Inferior parietal cortex (tissue), 1 donor: ENCODE data around the gene SLC27A1.
"Not testable (repeated sequence)": the region's sequence is repeated elsewhere in the genome, so short reads cannot be mapped to it uniquely, and the experiment has no call there.

Experiments used
- DNase-seq: peaks from one replicate; pipeline ENCODE4 v3.0.0-alpha.2; 2016; ENCODE audit errors: extremely low spot score

SLC27A1 gene

DNA sequence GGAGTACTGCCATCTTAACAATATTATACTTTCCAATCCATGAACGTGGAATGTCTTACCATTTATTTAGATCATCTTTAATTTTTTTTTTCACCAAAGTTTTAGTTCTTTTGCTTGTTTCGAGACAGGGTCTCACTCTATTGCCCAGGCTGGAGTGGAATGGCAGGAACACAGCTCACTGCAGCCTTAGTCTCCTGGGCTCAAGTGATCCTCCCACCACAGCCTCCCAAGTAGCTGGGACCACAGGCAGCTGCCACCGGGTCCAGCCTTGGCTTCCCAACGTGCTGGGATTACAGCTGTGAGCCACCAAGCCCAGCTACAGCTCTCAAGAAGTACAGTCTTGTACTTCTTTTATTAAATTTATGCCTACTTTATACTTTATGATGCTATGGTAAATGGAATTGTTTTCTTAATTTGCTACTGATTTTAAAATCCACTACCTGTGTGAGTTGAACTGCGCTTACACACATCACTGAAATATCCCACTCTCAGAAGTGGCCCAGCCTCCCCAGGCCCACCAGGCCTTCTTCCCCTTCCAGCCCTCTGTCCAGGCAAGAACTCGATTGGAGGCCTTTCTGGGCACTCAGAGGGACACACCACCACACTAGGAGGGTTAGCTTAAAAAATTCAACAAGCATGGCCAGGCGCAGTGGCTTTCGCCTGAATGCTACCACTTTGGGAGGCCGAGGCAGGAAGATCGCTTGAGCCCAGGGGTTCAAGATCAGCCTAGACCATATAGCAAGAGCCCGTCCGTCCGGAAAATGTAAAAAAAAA is 40.1 kb downstream of the SLC27A1 start:
- DNase-seq: no peak

DNA sequence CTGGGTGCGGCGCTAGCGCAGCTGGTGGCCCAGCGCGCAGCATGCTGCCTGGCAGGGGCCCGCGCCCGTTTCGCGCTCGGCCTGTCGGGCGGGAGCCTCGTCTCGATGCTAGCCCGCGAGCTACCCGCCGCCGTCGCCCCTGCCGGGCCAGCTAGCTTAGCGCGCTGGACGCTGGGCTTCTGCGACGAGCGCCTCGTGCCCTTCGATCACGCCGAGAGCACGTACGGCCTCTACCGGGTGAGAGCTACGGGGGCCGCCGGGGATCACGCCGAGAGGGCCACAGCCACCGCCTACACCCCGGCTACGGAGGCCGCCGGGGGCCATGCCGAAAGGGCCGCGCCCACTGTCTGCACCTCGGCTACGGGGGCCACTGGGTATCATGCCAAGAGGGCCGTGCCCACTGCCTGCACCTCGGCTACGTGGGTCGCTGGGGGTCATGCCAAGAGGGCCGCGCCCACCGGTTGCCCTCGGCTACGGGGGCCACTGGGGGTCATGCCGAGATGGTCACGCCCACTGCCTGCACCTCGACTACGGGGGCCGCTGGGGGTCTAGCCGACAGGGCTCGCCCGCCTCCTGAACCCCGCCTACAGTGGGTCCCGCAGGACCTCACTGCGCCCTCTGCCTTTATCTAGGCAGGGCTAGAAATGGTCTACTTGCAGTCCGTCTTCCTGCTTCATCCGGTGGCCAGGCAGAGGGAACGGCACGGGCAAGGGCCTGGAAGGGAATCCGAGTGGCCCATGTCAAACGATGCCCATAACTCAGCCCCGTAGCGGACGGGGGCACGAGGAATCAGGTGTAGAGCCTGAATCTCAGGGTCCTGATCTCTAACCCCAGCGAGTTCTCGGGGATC is 41.6 kb downstream of the SLC27A1 start:
- DNase-seq: peak; percentile 76

DNA sequence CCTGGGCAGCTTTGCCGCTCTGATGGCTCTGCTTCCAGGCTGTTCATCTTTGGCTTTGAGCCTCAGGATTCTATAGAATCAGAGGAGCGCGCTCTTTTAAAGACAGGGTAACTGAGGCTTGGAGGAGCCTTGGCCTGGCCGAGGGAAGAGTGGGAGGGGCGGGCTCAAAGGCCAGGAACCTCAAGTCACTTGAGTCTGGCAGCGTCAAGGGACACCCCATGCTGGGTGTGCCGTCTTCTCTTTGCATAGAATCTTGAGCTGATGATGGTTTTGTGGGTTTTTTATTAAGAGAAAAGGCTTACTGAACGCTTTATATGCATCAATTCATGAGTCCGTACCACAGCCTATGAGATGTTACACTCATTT is 42.2 kb downstream of the SLC27A1 start:
- no peak for DNase-seq

DNA sequence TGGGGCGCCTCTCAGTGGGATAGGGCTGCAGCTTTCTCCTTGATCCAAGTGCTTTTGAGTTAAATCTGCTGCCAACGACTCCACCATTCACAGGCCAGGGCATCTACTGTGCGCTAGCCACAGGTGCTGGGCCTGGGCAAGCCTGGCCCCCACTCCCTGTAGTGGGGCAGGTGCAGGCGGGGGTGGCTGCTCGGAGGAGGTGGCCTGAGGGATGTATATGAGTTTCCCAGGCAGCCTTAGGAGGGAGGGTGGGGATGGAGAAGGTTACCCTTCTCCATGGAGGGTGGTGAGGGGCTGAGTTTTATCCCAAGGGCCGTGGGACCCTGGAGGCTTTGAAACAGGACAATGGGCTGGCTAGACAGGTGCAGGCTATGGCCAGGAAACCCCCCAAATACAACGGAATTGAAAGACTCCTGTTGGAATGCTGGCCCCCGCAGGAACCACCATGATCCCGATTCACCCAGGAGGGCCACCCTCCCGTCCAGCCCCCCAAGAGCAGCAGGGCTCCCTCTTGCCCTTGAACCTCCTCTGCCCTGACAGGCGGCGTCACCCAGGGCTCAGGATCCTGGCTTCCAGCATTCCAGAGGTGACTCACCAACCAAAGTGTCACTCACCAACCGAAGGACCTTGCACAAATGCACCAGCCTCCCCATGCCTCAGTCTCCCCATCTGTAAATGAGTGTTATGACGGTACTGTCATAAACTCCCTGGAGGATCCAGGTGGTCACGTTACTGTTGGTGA is 45.3 kb downstream of the SLC27A1 start:
- no peak for DNase-seq

DNA sequence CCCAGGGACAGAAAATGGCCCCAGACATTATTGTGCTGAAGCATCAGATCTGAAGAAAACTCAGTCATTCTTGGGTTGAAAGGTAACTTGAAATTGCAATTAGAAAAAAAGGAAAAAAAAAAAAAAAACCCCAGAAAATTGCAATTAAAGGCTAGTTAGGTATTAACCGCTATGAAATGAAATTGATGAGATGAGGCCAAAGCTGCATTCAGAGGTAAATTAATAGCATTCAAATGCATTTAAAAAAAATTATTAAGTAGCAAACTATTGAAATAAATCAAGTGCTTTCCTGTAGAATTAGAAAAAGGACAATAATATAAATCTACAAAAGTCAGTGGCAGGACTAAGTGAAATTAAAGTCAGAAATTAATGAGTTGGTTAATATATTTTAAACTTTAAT is 47.6 kb downstream of the SLC27A1 start:
- DNase-seq: no peak

DNA sequence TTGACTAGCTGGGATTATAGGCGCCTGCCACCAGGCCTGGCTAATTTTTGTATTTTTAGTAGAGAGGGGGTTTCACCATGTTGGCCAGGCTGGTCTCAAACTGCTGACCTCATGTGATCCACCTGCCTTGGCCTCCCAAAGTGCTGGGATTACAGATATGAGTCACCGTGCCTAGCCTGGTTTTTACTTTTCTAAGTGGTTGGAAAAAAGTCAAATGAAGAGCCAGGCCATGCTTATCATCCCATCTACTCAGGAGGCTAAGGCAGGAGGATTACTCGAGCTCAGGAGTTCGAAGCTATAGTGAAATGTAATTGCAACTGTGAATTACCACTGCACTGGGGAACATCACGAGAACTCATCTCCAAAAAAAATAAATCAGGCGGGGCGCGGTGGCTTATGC is 48.3 kb downstream of the SLC27A1 start:
- not testable (repeated sequence) for DNase-seq

DNA sequence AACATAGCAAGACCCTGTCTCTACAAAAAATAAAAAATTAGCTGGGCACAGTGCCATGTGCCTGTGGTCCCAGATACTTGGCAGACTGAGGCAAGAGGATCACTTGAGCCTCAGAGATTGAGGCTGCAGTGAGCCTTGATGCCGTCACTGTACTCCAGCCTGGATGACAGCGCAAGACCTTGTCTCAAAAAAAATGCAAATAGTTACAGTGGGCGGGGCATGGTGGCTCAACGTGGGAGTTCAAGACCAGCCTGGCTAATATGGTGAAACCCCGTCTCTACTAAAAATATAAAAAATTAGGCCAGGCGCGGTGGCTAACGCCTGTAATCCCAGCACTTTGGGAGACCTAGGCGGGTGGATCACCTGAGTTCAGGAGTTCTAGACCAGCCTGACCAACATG is 49.6 kb downstream of the SLC27A1 start:
- DNase-seq: no peak

DNA sequence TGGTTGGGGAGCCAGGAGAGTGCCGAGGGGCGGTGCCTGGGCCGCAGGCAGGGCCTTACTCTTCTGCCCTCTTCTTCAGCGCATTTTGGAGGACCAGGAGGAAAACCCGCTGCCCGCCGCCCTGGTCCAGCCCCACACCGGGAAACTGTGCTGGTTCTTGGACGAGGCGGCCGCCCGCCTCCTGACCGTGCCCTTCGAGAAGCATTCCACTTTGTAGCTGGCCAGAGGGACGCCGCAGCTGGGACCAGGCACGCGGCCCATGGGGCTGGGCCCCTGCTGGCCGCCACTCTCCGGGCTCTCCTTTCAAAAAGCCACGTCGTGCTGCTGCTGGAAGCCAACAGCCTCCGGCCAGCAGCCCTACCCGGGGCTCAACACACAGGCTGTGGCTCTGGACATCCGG is 50.5 kb downstream of the SLC27A1 start:
- no peak for DNase-seq

DNA sequence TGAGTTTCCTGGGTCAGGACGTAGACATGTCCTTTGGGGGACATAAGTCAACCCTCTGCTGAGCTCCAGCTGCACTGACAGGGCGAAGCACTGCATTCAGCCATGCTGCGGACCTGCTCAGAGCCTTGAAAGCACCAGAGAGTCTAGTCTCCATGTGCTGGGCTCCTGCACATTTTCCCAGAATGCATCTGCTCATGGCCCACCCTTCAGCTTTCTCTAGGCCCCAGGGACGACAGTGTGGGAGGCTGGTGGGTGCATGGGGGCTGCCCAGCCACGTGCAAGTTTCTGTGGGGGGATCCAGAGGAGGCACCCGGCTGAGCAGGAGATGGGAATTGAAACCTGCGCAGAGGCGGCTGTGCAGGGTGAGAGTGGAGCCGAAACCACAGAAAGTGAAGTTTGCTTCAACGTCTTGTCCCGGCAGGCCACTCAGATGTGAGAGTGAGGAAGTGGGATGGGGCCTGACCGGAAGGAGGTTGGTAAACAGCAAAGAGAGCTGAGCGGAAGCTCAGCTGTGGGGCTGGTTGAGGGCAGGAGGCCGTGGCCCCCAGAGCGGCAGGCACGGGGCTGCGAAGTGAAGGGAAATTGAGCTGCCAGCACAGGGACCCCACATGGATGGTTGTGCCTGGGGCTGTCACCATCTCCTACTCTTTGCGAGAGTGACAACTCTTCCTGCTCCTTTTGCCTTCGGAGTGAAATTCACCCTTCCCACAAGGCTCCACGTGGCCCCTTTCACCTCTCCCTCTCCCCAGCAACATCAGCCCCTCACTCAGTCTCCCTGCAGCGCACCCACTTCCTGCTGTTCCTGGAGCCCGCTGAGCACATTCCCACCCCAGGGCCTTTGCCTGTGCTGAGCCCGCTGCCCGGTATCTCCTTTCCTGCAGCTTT is 52.9 kb downstream of the SLC27A1 start:
- no peak for DNase-seq

DNA sequence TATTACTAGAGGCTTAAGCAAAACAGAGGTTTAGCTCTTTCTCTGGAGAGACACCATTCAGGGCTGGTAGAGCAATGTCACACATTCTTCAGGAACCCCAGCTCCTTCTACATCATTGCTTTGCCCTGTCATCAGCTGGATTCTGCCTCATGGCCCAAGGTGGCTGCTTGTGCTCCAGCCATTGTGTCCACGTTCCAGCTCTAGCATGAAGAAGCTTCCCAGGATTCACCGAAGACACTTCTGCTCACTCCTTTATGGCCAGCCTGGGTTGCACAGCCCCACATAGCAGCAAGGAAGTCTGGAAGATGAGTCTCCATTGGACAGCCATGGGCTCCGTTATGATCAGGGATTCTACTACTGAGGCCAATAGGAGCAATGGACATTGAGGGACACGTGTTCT is 54.3 kb downstream of the SLC27A1 start:
- DNase-seq: no peak

DNA sequence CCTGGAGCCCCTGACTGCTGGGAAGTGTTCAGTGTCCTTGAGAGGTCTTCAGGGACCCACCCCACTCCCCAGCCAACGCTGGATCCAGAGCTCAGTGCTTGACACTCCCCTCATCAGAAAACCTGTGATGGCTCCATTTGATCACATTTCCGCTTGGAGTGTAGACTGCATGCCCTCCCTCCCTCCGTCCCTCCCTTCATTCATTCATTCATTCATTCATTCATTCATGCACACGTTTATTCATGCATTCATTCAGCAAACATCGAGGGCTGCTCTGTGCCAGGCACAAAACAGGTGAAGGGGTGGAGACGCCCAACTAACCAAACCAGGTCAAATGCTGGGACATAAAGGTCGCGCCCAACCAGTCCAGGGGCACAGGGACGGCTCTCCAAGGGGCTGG is 54.8 kb downstream of the SLC27A1 start:
- DNase-seq: no peak

DNA sequence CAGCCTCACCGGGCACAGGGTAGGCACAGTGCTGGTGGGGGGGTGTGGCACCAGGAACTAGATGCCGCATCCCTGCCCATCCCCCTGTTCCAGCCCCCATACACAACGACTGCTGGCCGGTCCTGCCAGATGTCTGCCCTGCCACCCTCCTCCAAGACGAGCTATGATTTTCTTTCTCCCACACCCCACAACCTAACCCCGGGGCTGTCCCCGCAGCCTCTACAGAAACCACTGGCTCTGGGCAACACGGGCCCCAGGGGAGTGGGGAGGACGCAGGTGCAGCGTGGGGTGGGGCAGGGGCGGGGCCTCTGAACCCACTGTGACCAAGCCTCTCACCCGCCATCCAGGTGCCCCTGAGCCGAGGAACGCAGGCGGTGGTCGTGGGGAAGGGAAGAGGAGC is 56.6 kb downstream of the SLC27A1 start:
- no peak for DNase-seq

DNA sequence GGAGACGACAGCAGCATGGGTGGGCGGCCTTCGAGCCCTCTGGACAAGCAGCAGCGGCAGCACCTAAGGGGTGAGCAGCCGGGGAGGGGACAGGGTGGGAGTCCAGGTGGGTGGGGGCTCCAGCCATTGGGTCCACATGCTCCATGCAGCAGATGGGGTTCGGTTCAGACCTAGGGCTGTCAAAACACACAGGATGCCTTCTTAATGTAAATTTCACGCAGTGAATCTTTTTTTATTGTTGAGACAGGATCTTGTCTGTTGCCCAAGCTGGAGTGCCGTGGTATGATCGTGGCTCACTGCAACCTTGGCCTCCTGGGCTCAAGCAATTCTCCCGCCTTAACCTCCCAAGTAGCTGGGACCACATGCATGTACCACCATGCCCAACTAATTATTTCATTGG is 57.0 kb downstream of the SLC27A1 start:
- DNase-seq: no peak

DNA sequence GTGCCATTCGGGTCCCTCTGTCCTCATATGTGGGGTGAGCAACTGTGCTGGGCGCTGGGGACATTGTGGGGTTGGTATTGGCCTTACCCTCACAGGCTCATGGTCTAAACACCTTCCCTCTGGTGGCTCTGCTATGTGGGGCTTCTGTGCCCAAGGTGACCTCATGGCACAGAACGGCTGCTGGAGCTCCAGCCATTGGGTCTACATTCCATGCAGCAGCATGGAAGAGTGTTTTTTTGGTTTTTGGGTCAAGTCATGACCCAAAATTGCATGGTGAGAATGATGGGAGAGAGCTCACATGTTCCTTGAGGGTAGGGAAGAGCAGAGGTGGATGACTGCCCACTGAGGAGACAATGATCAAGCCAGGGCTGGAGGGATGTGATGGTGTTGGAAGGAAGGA is 58.3 kb downstream of the SLC27A1 start:
- DNase-seq: no peak

DNA sequence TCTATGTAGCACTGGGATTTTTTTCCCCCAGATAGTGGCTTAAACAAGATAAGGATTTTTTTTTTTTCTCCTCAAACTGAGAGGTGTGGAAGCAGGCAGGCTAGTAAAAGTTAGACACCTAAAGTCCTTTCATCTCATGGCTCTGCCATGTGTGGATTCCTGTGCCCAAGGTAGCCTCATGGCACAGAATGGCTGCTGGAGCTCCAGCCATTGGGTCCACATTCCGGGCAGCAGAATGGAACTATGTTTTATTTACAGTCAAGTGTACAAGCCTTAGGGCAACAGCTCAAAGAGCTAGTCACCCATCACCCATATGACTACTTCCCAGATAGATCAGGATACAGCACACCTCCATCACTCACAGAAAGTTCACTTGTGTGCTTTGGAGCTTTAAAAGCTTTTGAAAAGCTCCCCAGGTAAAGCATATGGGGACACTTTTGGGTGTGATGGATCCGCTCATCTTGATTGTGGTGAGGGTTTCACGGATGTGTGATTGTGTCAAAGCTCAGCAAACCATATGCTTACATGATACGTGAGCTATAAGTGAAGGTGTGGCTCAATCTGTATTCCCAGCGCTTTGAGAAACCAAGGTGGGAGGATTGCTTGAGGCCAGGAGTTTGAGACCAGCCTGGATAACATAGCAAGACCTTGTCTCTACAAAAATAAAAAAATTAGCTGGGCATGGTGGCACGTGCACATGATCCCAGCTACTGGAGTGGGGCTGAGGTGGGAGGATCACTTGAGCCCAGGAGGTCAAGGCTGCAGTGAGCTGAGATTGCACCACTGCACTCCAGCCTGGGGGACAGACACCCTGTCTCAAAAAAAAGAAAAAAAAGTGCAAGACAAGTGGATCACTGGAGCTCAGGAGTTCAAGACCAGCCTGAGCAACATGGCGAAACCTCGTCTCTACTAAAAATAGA is 59.2 kb downstream of the SLC27A1 start:
- DNase-seq: no peak

DNA sequence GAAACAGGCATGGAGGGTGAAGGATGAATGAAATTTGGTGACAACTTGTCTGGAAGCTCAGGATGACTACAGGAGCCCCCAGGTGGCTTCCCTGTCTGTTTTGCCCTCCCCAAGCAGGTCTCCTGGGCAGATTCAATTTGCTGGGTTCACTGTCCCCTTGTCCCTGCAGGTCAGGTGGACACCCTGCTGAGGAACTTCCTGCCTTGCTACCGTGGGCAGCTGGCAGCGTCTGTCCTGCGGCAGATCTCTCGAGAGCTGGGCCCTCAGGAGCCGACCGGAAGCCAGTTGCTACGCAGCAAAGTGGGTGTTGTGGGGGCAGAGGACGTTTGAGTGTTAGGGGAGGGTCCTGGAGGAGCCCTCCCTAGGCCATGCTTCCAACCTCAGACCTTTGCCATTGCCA is 60.3 kb downstream of the SLC27A1 start:
- DNase-seq: no peak

DNA sequence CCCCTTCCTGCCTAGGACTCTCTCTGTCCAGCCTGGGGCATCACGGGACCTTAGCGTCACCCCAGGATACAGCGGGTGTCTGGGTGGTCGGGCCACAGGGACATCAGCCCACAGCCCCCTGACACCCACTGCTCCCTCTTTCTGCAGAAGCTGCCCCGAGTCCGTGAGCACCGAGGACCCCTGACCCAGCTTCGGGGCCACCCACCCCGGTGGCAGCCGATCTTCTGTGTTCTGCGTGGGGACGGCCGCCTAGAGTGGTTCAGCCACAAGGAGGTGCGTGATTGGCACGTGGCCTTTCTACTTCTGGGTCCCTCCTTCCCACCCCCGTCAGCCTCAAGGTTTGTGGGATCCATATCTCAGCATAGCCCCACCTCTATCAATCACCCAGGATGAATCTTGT is 61.8 kb downstream of the SLC27A1 start:
- no peak for DNase-seq

DNA sequence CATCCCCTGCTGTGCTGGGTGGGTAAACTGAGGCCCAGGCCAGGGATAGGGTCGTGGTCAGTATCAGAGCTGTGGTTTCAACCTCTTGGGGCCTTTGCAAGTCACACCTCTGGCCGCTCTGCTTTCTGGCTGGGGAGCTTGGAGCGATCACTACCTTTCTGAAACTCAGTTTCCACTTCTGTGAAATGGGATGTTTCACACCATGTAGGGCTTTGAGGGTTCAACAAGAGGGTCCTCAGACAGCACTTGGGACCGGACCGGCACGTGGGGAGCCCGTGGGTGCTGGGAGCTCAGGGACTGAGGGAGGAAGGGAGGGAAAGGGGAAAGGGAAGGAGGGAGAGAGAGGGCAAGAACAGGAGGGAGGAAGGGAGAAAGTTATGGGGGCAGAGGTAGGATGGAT is 62.2 kb downstream of the SLC27A1 start:
- no peak for DNase-seq

DNA sequence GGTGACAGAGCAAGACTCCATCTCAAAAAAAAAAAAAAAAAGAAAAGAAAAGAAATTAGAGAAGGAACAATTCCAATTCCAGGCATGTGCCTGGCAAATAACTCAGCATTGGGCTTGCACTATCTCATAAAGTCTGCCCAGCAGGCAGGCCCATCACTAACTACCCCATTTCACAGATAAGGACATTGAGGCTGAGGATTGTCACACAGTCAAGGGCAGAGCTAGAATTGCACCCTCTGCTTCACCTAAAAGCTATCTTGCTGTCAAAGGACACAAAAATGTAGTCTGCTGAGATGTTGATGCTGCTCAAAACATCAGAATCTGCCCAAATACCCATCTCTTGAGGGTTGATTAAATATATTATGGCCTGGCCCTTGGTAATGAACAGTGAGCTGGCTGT is 64.4 kb downstream of the SLC27A1 start:
- no peak for DNase-seq

DNA sequence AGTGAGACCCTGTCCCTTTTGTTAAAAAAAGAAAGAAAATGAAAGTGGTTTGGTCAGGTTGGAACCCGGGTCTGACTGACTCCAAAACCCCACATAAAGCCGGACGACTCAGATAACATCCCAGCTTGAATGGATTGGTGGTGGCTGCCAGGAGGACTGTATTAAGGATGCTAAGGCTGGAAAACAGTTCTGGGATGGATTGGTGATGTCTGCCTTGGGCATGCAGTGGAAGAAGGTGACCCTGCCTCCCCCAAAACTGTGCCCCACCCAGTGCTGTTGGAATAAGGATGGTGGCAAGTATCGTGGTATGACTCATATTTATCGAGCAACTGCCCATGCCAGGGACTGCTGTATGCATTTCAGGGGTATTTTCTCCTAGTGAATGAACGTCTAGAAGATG is 66.6 kb downstream of the SLC27A1 start:
- no peak for DNase-seq
